Pons (tissue), 1 donor: ENCODE results near the gene SDK1.
"Not testable (repeated sequence)": the region's sequence is repeated elsewhere in the genome, so short reads cannot be mapped to it uniquely, and the experiment has no call there.

Source experiments
- DNase-seq: peaks from one replicate; pipeline ENCODE4 v3.0.0-alpha.2; 2016; ENCODE audit warnings: low spot score

Gene SDK1

DNA sequence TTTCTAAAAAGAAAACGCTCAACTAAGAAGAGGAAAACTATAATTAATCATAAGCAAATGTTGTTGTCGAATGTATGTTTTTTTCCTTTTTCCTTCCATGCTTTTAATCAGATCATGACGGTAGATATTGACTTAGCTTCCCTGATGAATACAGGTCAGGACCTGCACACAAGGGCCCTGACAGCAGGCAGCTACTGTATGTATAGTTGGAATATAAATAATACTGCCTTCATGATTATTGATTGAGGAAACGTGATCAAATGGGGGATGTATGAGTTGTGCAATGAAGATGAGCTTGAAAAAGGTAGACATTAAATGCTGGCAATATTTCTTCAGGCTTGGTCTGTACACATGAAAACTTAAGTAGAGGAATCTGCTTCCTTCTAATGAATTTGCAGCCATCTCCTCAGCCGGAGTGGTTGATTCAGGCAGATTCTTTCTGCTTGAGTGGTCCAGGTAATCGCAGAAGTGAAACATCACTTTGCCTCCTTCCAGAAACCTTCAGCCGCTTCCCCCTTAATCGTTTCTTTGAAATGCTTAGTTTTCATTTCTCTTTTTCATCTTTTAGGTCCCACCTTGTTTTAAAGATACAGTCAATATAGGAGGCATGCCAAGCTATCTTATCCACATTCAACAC is 656.5 kb downstream of the SDK1 start:
- no peak for DNase-seq

DNA sequence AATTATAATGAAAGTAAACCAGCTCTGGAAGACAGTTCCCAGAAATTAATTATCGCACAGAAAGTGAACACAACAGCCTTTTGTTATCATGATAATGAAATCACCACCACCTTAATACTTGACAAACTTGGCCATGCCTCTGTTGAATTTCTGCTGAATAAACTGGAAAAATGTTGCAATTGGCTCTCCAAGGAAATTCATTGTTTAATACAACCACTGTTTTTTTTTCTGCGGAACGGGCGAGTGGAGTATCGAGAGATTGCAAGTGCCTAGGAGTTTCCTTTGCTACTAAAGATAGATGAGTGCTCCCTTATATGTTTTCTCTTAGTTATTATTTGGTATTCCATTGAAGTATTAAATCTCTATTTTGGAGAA is 657.0 kb downstream of the SDK1 start:
- DNase-seq, result no peak

DNA sequence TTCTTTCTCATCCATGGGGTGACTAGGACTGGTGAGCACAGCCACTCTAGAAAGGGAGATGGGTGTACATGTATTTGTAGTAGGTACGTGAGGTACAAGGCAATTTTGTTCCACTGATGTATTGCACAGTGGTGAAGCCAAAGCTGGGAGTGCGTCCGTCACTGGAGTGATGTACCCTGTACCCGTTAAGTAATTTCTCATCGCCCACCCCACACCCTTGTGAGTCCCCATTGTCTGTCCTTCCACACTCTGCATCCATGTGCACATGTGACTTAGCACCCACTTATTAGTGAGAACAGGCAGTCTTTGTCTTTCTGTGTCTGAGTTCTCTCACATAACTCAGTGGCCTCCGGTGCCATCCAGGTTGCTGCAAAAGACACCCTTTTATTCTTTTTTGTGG is 658.3 kb downstream of the SDK1 start:
- peak; percentile 27 for DNase-seq

DNA sequence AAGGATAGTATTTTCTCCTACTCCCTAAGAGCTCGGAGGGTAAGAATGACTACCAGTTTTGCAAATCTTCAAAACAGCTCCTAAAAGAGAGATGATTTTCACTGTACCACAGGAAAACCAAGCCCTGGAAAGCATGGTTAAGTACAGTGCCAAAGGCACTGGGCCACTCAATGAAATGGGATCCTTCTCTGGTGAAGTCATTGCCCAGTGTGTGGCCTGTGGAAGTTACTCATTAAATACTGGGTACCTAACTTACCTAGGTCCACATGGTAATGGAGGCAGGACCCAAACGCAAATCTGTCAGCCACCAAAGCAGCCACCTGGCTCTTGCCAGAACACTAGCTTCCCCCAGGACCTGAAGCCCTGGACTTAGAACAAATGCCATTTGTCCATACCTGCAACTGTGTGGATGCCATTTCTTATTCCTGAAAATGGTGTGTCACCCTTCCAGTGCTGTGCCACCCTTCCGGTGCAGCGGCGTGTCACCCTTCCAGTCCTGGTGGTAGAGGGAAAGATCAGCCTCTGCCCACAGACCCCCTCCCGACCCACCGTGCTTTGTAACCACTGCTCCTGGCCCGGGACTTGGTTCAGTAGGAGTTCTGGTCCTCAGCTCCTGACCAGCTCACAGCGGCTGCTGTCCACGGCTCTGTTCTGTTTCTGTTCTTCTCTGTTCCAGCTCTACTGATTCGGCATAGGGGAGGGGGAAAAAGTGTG is 659.2 kb downstream of the SDK1 start:
- DNase-seq, result no peak

GRCh38 chr7:3960942-3961341 is 659.9 kb downstream of the SDK1 start:
- no peak for DNase-seq

GRCh38 chr7:3961857-3962503 is 660.9 kb downstream of the SDK1 start:
- DNase-seq, result no peak

DNA sequence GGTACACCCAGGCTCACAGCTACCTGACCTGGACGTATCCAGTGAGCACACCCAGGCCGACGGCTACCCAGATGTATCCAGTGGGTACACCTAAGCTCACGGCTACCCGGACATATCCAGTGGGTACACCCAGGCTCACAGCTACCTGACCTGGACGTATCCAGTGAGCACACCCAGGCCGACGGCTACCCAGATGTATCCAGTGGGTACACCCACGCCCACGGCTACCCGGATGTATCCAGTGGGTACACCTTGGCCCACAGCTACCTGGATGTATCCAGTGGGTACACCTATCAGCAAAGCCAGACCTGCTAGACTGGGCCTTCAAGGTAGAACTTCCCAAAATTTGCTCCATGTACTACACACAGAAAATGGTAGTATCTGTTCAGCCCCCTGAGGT is 662.7 kb downstream of the SDK1 start:
- not testable (repeated sequence) for DNase-seq

- no peak for DNase-seq
These were observed 664.0 kb downstream of the SDK1 start for GRCh38 chr7:3964980-3965606.

GRCh38 chr7:3965794-3966395 is 664.8 kb downstream of the SDK1 start:
- no peak for DNase-seq

DNA sequence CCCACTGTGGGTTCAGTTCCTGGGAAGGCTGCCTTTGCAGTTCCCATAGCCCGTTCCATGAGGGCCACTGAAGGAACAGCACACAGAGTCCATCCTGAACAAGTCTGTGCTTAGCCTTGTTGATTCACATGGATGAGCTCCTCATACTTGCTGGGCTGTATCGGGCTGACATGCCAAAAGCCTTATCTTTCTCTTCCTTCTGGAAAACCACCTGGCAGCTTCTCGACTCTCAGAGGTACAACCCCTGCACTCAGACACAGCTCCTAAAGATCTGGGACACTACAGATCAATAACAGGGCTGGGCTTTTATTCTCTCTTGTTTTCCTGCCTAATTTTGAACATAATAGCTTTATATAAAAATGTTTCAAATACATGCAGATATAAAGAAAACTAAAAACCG is 667.2 kb downstream of the SDK1 start:
- DNase-seq, result no peak

DNA sequence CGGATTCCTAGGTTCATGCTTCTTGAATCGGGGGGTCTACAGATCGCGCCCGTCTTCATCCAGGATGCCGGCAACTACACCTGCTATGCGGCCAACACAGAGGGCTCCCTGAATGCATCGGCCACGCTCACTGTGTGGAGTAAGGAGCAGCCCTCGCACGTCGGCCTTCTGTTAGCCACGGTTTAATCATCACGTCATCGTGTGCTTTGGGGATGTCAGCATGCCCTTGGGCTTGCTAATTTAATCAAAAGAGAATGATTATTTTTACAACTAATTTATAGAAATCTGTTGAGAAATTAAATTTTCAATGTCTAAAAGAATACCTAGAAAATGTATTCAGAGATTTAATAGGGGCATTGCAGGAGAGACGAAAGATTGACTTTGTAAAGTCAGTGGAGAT is 668.2 kb downstream of the SDK1 start:
- DNase-seq, result no peak

DNA sequence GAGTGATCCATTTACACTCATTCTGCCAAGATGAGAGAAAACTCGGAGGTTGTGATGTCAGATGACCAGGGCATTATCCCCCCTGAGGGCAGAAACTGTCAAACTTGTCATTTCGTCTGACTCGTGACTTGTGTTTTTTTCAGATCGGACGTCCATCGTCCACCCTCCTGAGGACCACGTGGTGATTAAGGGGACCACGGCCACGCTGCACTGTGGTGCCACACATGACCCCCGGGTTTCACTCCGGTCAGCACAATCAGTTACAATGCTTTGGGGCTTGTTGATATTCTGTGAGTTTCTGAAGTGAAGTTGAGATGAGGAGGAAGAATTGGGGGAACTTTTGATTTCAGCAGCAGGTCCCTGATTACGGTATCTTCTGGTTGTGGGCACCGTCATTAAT is 670.3 kb downstream of the SDK1 start:
- no peak for DNase-seq

GRCh38 chr7:3973264-3973663 is 672.2 kb downstream of the SDK1 start:
- DNase-seq, result no peak

GRCh38 chr7:3974329-3974728 is 673.3 kb downstream of the SDK1 start:
- DNase-seq, result no peak

- no peak for DNase-seq
These were observed 674.3 kb downstream of the SDK1 start for GRCh38 chr7:3975371-3975770.

GRCh38 chr7:3977391-3977790 is 676.3 kb downstream of the SDK1 start:
- no peak for DNase-seq

GRCh38 chr7:3978839-3979238 is 677.8 kb downstream of the SDK1 start:
- DNase-seq, result no peak

GRCh38 chr7:3979611-3980299 is 678.7 kb downstream of the SDK1 start:
- DNase-seq, result no peak

DNA sequence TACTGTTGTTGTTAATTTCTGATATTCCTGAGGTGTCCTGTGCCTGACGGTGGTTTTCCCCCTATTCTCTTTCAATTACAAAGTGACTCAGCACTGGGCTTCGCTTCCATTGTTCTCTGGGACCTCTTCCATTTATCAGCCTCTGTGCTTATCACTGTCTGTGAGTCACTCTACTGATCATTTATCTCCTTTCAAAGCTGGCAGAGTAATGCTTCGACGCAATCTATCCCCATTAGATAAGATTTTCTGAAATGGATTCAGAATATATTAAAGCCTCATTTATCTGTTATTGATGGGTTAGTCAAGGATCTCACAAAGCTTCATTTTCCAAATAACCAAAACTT is 679.2 kb downstream of the SDK1 start:
- DNase-seq, result no peak

DNA sequence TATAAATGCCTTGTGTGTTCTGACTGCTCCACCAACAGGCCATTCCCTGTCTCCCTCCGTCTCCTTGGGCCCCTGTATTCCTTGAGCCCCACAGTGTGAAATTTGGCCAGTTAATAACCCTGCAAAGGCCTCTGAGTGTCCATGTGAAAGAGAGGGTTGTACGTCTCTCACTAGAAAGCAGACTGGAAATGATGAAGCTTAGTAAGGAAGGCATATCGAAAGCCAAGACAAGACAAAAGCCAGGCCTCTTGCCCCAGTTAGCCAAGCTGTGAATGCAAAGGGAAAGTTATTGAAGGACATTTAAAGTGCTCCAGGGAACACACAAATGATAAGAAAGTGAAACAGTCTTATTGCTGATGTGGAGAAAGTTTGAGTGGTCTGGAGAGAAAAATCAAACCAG is 680.2 kb downstream of the SDK1 start:
- DNase-seq, result peak; percentile 8

DNA sequence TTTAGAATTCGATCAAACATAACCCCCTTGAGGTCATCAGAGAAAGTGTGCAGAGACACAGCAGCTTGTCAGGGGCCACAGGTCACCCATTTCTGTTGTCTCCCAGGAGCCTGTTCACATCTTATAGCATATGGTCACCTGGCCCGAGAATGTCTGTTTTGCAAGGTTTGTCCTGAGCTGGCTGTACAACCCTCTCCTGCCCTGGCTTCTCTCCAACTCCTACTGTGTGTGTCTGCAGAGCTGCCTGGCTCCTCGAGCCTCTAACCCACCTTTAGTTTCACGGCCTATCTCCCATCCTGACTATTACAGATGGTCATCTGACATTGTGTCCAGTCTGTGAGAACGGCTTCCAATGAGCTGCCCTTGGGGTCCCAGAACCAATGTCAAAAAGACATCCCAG is 683.4 kb downstream of the SDK1 start:
- DNase-seq, result no peak

- no peak for DNase-seq
These were observed 685.9 kb downstream of the SDK1 start for GRCh38 chr7:3986927-3987326.
